IMR-90 (cell line): ENCODE results near the gene CREB5. TPM values are rescaled to one million over a fixed set of nuclear protein-coding genes. Genes with fewer than 3 reads are reported as not detected.
A peak's percentile ranks its signal among the peaks of the same experiment; 100 is the strongest.

Experiments used
- ATAC-seq: fragments of 200-7000 bp; cut with Tn5 transposase; 2 replicates; pipeline ENCODE4 v1.9.1; 2020; ENCODE audit warnings: low read depth, mild to moderate bottlenecking, moderate library complexity
- BruUV-seq: library from RNA; stranded (reverse); fragments of 400-500 nt; replicated peaks from 2 replicates; lab custom pipeline; 2021; lab: Mats Ljungman, UMichigan
- CTCF ChIA-PET: fragments of 300-600 bp; formaldehyde crosslinking; extraction: SDS; loops from one replicate; lab custom pipeline; 2021; ENCODE audit warnings: antibody characterized with exemption; lab: Yijun Ruan, JAX
- POLR2A ChIA-PET: fragments of 300-600 bp; sonication (Branson Sonifier 250); formaldehyde crosslinking; loops from one replicate; lab custom pipeline; 2022; ENCODE audit warnings: antibody characterized with exemption; ENCODE audit not compliant: unreplicated experiment; lab: Charles Lee
- DNase-seq: peaks from one replicate; pipeline ENCODE4 v3.0.0; 2013
- H2AFZ ChIP-seq: replicated peaks from 2 replicates; pipeline ENCODE3; 2013; ENCODE audit warnings: low read length, mild to moderate bottlenecking; ENCODE audit not compliant: poor library complexity
- H2AK5ac ChIP-seq: 2 replicates; pipeline ENCODE4 v1.6.1; 2013; ENCODE audit warnings: low read depth, low read length, inconsistent platforms
- H2AK9ac ChIP-seq: replicated peaks from 2 replicates; pipeline ENCODE3; 2013; ENCODE audit warnings: mild to moderate bottlenecking, low read depth, low read length, moderate library complexity; ENCODE audit not compliant: poor library complexity
- H2BK120ac ChIP-seq: 2 replicates; pipeline ENCODE4 v1.6.1; 2013; ENCODE audit warnings: low read depth, low read length, inconsistent platforms
- H2BK15ac ChIP-seq: 3 replicates; pipeline ENCODE4 v1.6.1; 2013; ENCODE audit warnings: low read depth, low read length, inconsistent platforms
- H2BK20ac ChIP-seq: 2 replicates; pipeline ENCODE4 v1.6.1; 2013; ENCODE audit warnings: low read depth, mild to moderate bottlenecking, inconsistent platforms, low read length, moderate library complexity
- H2BK5ac ChIP-seq: 2 replicates; pipeline ENCODE4 v1.6.1; 2013; ENCODE audit warnings: mild to moderate bottlenecking, low read depth, low read length, inconsistent platforms; ENCODE audit not compliant: poor library complexity, severe bottlenecking
- H3K14ac ChIP-seq: replicated peaks from 2 replicates; pipeline ENCODE4 v1.6.1; 2013; ENCODE audit warnings: low read depth, low read length, inconsistent platforms
- H3K18ac ChIP-seq: 2 replicates; pipeline ENCODE4 v1.6.1; 2013; ENCODE audit warnings: low read depth, low read length, control low read depth
- H3K23ac ChIP-seq: 2 replicates; pipeline ENCODE4 v1.6.1; 2013; ENCODE audit warnings: low read depth, low read length, inconsistent platforms
- H3K27ac ChIP-seq: 2 replicates; pipeline ENCODE4 v1.5.1; 2013; ENCODE audit warnings: mild to moderate bottlenecking, control low read depth, low read length; ENCODE audit not compliant: insufficient read depth
- H3K27me3 ChIP-seq: 2 replicates; pipeline ENCODE4 v1.6.1; 2013; ENCODE audit warnings: low read length; ENCODE audit not compliant: control insufficient read depth, insufficient read depth
- H3K36me3 ChIP-seq: 2 replicates; pipeline ENCODE4 v1.6.1; 2013; ENCODE audit warnings: low read length, mixed read lengths; ENCODE audit not compliant: control insufficient read depth, insufficient read depth
- H3K4ac ChIP-seq: 2 replicates; pipeline ENCODE4 v1.6.1; 2013; ENCODE audit warnings: low read depth, low read length, inconsistent platforms
- H3K4me1 ChIP-seq: 2 replicates; pipeline ENCODE4 v1.6.1; 2013; ENCODE audit warnings: low read length, mixed read lengths; ENCODE audit not compliant: control insufficient read depth, insufficient read depth
- H3K4me2 ChIP-seq: 2 replicates; pipeline ENCODE4 v1.6.1; 2013; ENCODE audit warnings: low read depth, mild to moderate bottlenecking, control low read depth, low read length, moderate library complexity
- H3K4me3 ChIP-seq: 2 replicates; pipeline ENCODE4 v1.5.1; 2013; ENCODE audit warnings: low read depth, mild to moderate bottlenecking, control low read depth, low read length, moderate library complexity; ENCODE audit not compliant: insufficient read depth
- H3K56ac ChIP-seq: 2 replicates; pipeline ENCODE4 v1.6.1; 2013; ENCODE audit warnings: low read length, inconsistent platforms; ENCODE audit not compliant: insufficient read depth; ENCODE audit errors: extremely low read depth
- H3K79me1 ChIP-seq, 2 experiments: 2 replicates each; pipeline ENCODE4 v1.6.1; 2013; ENCODE audit warnings: low read length in 2 of 2, inconsistent platforms in 1 of 2, low read depth in 1 of 2
- H3K9ac ChIP-seq: 2 replicates; pipeline ENCODE4 v1.6.1; 2013; ENCODE audit warnings: low read depth, low read length, control low read depth
- H3K9me1 ChIP-seq: 2 replicates; pipeline ENCODE4 v1.6.1; 2013; ENCODE audit warnings: low read length, inconsistent platforms; ENCODE audit not compliant: insufficient read depth
- H3K9me3 ChIP-seq: 2 replicates; pipeline ENCODE4 v1.6.1; 2013; ENCODE audit warnings: low read length; ENCODE audit not compliant: control insufficient read depth, insufficient read depth
- H4K20me1 ChIP-seq: 2 replicates; pipeline ENCODE4 v1.6.1; 2013; ENCODE audit warnings: low read length, inconsistent platforms; ENCODE audit not compliant: insufficient read depth
- H4K5ac ChIP-seq: 2 replicates; pipeline ENCODE4 v1.6.1; 2013; ENCODE audit warnings: mild to moderate bottlenecking, low read depth, low read length, control low read depth
- H4K8ac ChIP-seq, 2 experiments: 2 replicates each; pipeline ENCODE4 v1.6.1; 2013; ENCODE audit warnings: low read depth in 2 of 2, low read length in 2 of 2, control low read depth in 1 of 2, inconsistent platforms in 1 of 2
- H4K91ac ChIP-seq: 2 replicates; pipeline ENCODE4 v1.6.1; 2013; ENCODE audit warnings: low read depth, low read length, inconsistent platforms; ENCODE audit not compliant: insufficient read depth
- MAFK ChIP-seq: IDR thresholded peaks from 2 replicates; pipeline ENCODE4 v1.6.1; 2012; ENCODE audit warnings: low read depth, low read length, improper control_type of control experiment
- RFX5 ChIP-seq: IDR thresholded peaks from 2 replicates; pipeline ENCODE4 v1.8.0; 2012; ENCODE audit warnings: low read depth, mild to moderate bottlenecking, low read length, moderate library complexity
- WGBS, 2 experiments: methylation state at CpG; one replicate each; pipeline versions ENCODE4 v1.1.5 to v1.1.7; 2013; ENCODE audit warnings: missing lambda C conversion rate in 2 of 2; ENCODE audit not compliant: insufficient read length in 1 of 2; ENCODE audit errors: extremely low coverage in 2 of 2; 5-methylcytosine and 5-hydroxymethylcytosine counted together
- dilution Hi-C: fragments of 300-500 bp; cut with HindIII; formaldehyde crosslinking; loops from one replicate; pipeline ENCODE4 v1.14.3; 2018; ENCODE audit warnings: low sequenced_read_pairs; ENCODE audit not compliant: unreplicated experiment
- in situ Hi-C: fragments of 300-500 bp; cut with MboI; formaldehyde crosslinking; loops from 3 replicates; pipeline ENCODE4 v1.14.3; 2019; ENCODE audit warnings: low sequenced_read_pairs, inconsistent platforms, mixed read lengths
- intact Hi-C: fragments of 100-400 bp; cut with micrococcal nuclease; formaldehyde crosslinking; loops from 2 replicates; pipeline ENCODE4 v1.10.0; 2022
- polyA plus RNA-seq, 3 experiments: library from polyadenylated mRNA; depleted of rRNA; stranded (reverse); fragments of >200 nt; gene quantifications; 2 replicates each; pipeline ENCODE4 v1.2.3, GENCODE V29; 2012; ENCODE audit warnings: low replicate concordance in 1 of 3
- total RNA-seq: library from RNA; depleted of rRNA; stranded (reverse); fragments of >200 nt; gene quantifications from 2 replicates; pipeline ENCODE4 v1.2.3, GENCODE V29; 2012

The CREB5 gene
- total and polyA plus RNA-seq, 2 of the 4 experiments (the other 2 are of a cell fraction): 7.3 to 13.1 TPM

GRCh38 chr7:28732071-28732869 lies 320.0 kb downstream of the CREB5 start:
- dilution Hi-C loops: no loop called here
- BruUV-seq: no TSS peak
- peak overlapping the region; percentile 33; the same call in 1 of the 2 replicates for H3K4me2 ChIP-seq
- no peaks in the 10 kb centered on the region; the same call in 1 of the 2 replicates for H4K20me1 ChIP-seq
- DNase-seq (peak; percentile 55), ATAC-seq (peak; percentile 40)
- in situ Hi-C loops: no loop called here
- ChIA-PET CTCF (interaction anchor here (0.8 kb wide), 1 partner anchor 19 kb away, joined by 7 read pairs; no protein-coding TSS in a partner anchor), POLR2A (interaction anchor here (0.6 kb wide), 1 partner anchor 245 kb away, joined by 3 read pairs; no protein-coding TSS in a partner anchor)
- no peak overlapping the region for H2BK120ac ChIP-seq
- no peak overlapping the region for H4K5ac ChIP-seq
- no peak overlapping the region for H3K14ac ChIP-seq
- peaks cover 0 to 3% of the 10 kb centered on the region in 2 experiments; a peak in 1 of 4 replicates for H3K79me1 ChIP-seq
- no peak overlapping the region for H2BK20ac ChIP-seq
- intact Hi-C loops: no loop called here
- H2AK5ac ChIP-seq: no peak overlapping the region
- H3K4me3 ChIP-seq: no peak overlapping the region
- no peak overlapping the region for H3K23ac ChIP-seq
- no peaks in the 10 kb centered on the region; the same call in 1 of the 2 replicates for H3K36me3 ChIP-seq
- H3K27me3 ChIP-seq: no peaks in the 10 kb centered on the region
- WGBS, 2 experiments: 46% methylated on average over 2 of the region's 11 CpGs; no CpG with 5 or more reads in 1 of the 2 experiments
- H4K8ac ChIP-seq: no peak overlapping the region
- peak overlapping the region; percentile 31 for H2AK9ac ChIP-seq
- no peak overlapping the region for H3K56ac ChIP-seq
- H3K9ac ChIP-seq: no peak overlapping the region
- H3K27ac ChIP-seq: no peak overlapping the region
- H3K4ac ChIP-seq: no peak overlapping the region
- H3K18ac ChIP-seq: no peak overlapping the region; the same call in 1 of the 2 replicates
- no peak overlapping the region for H2AFZ ChIP-seq
- H3K9me3 ChIP-seq: no peaks in the 10 kb centered on the region
- TF ChIP-seq RFX5 (no peak), MAFK (peak; percentile 12; the same call in 1 of the 2 replicates)
- no peak overlapping the region for H2BK5ac ChIP-seq
- peaks cover 6% of the 10 kb centered on the region for H3K4me1 ChIP-seq
- no peak overlapping the region for H2BK15ac ChIP-seq
- peaks cover 6% of the 10 kb centered on the region; the same call in 1 of the 2 replicates for H3K9me1 ChIP-seq
- no peak overlapping the region for H4K91ac ChIP-seq
